ENCODE measurements around the gene STEAP1.
"Not testable (repeated sequence)": the region's sequence is repeated elsewhere in the genome, so short reads cannot be mapped to it uniquely, and the experiment has no call there.

The STEAP1 gene

DNA sequence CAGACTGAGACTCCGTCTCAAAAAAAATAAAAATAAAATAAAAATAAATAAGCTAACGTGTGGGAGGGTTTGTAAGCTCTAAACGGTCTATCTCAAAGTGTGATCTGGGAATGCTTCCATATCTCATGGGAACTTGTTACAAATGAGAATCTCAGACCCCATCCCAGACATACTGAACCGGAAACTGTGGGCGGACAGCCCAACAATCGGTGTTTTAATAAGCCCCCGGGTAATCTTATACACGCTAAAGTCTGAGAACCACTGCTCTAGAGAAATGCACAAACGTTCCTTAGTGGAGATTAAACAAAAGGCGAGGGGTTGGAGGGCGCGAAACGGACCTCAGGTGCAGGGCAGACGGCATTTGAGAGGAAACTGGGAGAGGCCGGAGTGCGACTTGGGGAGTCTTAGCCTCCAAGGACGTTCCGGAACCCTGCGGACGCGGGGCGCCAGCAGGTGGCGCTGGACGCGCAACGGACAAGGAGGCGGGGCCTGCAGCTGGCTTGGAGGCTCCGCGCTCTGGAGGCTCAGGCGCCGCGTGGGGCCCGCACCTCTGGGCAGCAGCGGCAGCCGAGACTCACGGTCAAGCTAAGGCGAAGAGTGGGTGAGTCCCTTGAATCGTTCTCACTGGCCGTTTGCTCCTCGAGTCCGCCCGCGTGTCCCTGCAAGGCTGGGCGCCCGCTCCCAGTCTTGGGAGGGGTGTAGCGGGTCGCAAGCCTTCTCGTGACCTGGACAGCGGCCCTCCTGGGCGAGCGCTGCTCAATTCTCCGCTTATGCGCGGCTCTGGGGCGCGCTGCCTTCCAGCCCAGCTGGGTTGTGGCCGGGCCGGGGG lies at the start of gene STEAP1:
TSS of gene STEAP1 (plus strand) at position 527 of the 829 bp plus-strand sequence. CDS start 5,320 bp downstream, outside the sequence.
- DNase-seq: peak; percentile 61

DNA sequence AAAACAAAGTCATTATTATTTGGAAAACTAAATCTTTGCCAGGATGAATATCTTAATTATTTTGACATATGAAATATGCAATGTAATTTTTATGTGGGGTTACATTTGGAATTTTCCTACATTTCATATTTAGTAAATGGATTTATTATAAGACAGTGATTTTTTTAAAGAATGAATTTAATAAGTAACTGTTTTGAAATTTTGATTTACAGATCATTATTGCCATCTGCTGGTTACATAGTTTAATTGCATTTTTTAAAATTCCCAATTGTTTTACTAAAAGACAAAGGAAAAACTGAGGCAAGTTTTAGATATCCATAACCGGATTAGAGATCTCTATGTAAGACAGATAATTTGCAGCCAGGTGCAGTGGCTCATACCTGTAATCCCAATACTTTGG lies 39.3 kb upstream of the STEAP1 start:
- DNase-seq: not testable (repeated sequence)

DNA sequence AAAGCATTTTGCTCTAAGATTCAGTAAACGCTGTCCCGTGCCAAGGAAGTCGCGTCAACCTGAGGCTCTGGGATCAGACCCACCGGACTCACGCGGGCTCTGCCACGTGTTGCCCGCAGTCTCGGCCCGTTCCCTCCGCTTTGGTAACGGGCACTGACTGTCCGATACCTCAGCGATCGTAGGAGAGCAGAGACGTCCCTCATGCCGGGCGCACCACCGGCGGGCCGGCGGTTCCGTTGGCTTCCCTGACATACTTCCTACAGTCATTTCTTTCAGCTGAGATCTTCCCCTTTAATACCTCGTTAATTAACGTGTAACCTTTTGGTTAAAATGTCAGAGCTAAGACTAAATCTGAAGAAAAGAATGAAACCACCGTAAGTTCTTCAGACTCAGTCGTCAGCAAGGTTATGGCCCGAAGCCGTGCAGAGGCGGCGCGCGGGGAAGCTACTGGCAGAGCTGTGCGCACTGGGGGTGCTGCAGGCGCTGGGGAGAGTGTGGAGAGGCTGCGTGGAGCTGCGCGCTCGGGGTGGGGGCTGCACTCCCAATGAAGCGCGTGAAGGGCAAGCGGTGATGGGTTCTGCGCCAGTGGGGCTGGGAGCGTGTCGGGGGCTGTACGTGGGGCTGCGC lies 35.6 kb upstream of the STEAP1 start:
- not testable (repeated sequence) for DNase-seq

- DNase-seq: no peak
These were observed 34.9 kb upstream of the STEAP1 start for GRCh38 chr7:90119178-90119971.

- not testable (repeated sequence) for DNase-seq
These were observed 34.1 kb upstream of the STEAP1 start for GRCh38 chr7:90120205-90120604.

DNA sequence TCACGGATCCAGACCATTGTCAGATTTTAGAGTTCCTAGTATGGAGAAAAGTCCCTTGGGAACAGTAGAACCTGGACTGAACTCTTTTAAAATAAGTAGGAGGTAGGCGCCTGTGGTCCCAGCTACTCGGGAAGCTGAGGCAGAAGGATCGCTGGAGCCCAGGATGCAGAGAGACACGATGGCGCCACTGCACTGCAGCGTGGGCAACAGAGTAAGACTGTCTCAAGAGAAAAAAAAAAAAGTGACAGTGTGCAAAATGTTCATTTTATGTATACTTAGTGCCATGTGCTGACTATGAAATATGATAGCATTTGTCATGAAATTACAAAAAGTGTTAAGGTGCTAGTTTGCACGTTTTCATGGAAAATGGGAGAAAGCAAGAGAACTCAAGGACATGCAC lies 22.5 kb upstream of the STEAP1 start:
- not testable (repeated sequence) for DNase-seq

DNA sequence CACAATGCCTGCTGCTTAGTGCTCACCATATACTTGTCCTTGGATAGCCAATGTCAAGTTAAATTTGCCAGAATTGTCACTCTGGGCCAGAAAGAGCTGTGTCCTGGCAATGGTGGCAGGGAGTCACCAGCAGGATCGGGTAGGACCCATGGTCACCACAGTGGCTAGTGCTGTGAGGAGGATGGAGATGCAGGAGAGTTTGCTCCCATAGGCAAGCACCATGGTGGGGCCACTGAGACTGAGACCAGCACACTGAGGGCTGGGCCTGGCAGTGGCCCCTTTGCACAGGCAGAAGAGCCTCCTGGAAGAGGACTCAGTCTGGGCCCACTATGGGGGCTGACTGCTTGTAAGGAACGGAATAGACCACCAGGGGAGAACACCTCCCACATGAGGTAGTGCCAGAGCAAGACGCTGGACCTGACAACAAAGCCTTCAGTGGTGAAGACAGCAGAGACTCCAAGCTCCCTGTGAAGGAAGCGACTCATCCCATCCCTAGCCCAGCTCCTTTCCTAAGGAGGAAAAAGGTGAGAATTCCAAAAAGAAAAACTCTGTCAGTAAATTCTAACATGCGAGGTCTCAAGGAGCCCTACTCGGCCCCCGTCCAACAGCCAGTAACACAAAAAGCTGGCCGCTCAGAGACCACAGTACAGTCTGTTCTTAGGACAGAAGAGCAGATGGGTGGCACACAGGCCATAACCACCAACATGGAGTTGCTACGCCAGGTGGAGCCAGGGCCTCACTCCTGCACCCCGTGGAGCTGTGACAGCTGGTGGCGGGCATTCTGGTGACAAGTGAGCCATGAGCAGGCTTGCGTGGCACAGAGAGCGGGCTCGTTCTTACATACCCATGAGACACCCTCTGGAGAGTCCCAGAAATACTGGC lies 6.9 kb upstream of the STEAP1 start:
- not testable (repeated sequence) for DNase-seq

DNA sequence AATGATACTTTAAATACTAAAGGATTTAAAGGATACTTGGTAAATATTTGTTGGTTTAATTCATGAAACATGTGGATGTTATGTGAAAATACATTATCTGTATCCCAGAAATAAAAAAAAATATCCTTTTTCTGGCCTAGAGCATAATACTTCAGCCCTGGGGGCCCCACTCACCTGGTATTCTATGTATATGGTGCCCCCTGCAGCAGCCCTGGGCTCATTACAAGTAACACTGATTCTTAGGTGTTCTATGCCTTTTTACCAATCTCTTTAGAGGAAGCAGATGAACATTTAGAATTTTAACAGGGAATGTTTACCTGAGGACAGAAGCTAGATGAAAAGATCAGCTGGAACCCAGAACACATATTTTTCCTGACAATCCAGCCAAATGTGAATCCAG lies 4.8 kb upstream of the STEAP1 start:
- not testable (repeated sequence) for DNase-seq

GRCh38 chr7:90151884-90152283 lies 2.4 kb upstream of the STEAP1 start:
- not testable (repeated sequence) for DNase-seq

GRCh38 chr7:90152642-90153253 lies 1.5 kb upstream of the STEAP1 start:
- DNase-seq: not testable (repeated sequence)

- no peak for DNase-seq
These were observed 937 bp downstream of the STEAP1 start for GRCh38 chr7:90155206-90155605.

- not testable (repeated sequence) for DNase-seq
These were observed 3.1 kb downstream of the STEAP1 start for GRCh38 chr7:90157331-90157730.

- not testable (repeated sequence) for DNase-seq
These were observed 3.6 kb downstream of the STEAP1 start for GRCh38 chr7:90157761-90158350.

DNA sequence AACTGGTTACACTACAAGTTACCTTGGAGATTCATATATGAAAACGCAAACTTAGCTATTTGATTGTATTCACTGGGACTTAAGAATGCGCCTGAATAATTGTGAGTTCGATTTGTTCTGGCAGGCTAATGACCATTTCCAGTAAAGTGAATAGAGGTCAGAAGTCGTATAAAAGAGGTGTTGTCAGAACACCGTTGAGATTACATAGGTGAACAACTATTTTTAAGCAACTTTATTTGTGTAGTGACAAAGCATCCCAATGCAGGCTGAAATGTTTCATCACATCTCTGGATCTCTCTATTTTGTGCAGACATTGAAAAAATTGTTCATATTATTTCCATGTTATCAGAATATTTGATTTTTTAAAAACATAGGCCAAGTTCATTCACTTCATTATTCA lies 9.3 kb downstream of the STEAP1 start:
- DNase-seq: no peak

DNA sequence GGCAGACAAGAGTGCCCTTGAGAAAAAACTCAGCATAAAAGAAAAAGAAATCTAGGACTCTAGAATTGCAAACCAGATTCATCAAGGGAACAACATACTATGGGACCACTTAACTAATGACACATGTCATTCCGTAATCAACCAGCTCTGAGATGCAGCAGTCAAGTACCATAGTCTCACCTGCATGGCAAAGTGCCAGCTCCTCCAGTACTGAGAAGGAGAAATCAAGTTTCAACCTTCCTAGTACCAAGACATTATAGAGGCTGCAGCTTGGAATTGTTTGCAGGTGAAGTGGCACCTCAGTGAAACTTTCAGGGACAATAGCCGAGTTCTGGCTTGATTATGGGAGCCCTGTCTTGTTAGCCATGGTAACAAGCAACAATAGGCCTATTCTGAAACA lies 11.5 kb downstream of the STEAP1 start:
- DNase-seq: no peak

GRCh38 chr7:90166153-90166552 lies 11.9 kb downstream of the STEAP1 start:
- no peak for DNase-seq

DNA sequence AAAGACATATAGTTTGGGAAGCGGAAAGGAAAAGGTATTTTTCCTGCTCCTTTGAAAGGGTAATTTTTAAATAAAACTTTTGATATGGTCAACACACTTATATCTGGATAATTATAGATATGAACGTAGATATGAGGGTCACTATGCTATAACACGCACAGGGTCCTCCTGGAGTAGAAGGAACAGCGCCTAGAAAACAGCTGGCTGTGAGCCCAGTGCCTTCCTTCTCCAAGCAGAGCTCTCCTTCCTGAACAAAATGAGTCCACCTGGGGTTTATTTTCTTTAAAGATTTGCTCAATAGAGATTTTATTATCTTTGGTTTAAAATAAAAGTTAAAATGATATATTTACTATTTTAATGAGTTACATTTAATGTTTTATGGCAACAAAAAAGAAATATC lies 13.1 kb downstream of the STEAP1 start:
- DNase-seq: no peak

DNA sequence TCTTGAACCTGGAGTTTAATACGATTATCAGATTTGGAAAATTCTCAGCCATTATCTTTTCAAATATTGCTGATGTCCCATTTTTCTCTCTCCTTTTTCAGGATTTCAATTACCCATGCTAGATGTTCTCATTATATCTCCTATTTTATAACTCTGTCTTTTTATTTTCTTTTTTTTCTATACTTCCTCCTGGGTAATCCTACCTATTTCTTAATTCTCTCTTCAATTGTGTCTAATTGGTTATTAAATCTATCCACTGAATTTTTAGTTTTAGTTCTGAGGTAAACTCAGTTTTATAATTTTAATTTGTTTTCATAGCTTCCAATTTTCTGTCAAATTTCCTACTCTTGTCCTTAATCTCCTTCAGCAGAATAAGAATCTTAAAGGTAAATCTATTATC lies 15.6 kb downstream of the STEAP1 start:
- DNase-seq: no peak

DNA sequence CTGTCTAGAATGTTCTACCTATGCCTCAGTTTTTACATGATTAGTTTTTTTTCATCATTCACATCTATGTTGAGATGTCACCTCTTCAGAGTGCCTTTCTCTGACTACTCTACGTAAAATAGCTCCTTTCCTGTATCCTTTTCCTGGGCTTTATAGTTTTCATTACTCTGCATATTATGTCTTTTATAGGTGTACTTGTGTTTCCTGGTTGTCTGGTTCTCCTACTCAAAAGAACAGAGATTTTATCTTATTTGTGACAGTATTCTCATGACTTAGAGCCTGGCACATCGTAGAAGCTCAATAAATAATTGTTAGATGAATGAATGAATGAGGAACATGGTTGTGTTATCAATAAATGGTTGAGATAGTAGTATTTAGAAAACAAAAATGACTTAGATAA lies 17.9 kb downstream of the STEAP1 start:
- DNase-seq: no peak

GRCh38 chr7:90172624-90173023 lies 18.4 kb downstream of the STEAP1 start:
- DNase-seq: no peak

- DNase-seq: no peak
These were observed 19.0 kb downstream of the STEAP1 start for GRCh38 chr7:90173127-90173844.

Measured in NCI-H1048 (cell line).